Heart left ventricle (tissue), 13 donors: Measurements from ENCODE around the gene ZCCHC2.

ENCODE experiments used
- POLR2A ChIP-seq, 2 donors: fragments of 450-650 bp; IDR thresholded peaks; one replicate each; pipeline ENCODE4 v1.6.1; 2017; ENCODE audit warnings: antibody characterized with exemption in 2 of 2, mild to moderate bottlenecking in 2 of 2, moderate library complexity in 2 of 2
- TF ChIP-seq, protein P1 (sequence below), 12 donors: fragments of 200-600 bp; sonication (generic) in 4 of 12; IDR thresholded peaks; one replicate each; pipeline versions ENCODE4 v1.5.0 to v1.8.0; 2018 to 2022; ENCODE audit warnings: antibody characterized with exemption in 12 of 12, mild to moderate bottlenecking in 5 of 12
- donor health status: ischemic (EF 13 %, LVEDD 7.1; RV severe dilation, severe dysfunction).
- donor health status: DM: no; HTN: yes; CAD: no.
- donor health status: DM: no; HTN: no; CAD: no.
- donor health status: ischemic (EF 25% LVEDD 6.9; RV normal size, moderate dysfunction).
- donor health status: ischemic (EF 25% LVEDD 5.7; RV mildly dilated, moderate dysfunction).
- donor health status: ischemic (EF 35%, LVEDD 5.7; RV mildly dilated, moderate dysfunction).
- donor health status: nonischemic (EF 11% LVEDD 7.7; RV severe dilation, severe dysfunction).
- donor health status: DM: yes; HTN: yes; CAD: no.
- donor health status: PGD.
- donor health status: ischemic (EF 29% LVEDD 5.4; RV normal size, mild dysfunction).
- donor health status: nonischemic (EF 23%, LVEDD 6.1; RV moderate dilation, normal function).

DNA sequence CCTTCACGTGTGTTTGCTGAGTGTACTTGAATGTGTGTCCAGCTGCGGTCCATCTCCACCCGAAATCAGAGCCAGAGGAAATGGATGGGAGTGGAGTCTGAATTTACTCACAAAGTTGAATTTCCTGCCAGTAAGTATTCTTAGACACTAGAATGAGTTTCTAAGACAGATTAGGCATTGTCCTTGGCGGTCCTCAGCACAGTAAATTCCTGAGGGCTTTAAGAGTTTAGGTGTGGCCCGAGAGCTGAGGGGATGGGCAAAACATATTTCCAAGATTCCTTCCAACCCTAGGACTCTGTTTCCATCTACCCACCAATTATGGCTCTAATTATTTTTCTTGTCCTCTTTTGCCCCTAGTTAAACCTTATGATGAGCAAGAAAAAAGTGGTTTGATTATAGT lies 102.2 kb downstream of the ZCCHC2 start:
- TF ChIP-seq, protein P1, sequence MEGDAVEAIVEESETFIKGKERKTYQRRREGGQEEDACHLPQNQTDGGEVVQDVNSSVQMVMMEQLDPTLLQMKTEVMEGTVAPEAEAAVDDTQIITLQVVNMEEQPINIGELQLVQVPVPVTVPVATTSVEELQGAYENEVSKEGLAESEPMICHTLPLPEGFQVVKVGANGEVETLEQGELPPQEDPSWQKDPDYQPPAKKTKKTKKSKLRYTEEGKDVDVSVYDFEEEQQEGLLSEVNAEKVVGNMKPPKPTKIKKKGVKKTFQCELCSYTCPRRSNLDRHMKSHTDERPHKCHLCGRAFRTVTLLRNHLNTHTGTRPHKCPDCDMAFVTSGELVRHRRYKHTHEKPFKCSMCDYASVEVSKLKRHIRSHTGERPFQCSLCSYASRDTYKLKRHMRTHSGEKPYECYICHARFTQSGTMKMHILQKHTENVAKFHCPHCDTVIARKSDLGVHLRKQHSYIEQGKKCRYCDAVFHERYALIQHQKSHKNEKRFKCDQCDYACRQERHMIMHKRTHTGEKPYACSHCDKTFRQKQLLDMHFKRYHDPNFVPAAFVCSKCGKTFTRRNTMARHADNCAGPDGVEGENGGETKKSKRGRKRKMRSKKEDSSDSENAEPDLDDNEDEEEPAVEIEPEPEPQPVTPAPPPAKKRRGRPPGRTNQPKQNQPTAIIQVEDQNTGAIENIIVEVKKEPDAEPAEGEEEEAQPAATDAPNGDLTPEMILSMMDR (IDR thresholded peaks at IDR 0.05), result no peak
- no peak for TF ChIP-seq POLR2A (IDR thresholded peaks at IDR 0.05)
